H1 (cell line): ENCODE data around the gene SRMS. TPM values are rescaled to one million over a fixed set of nuclear protein-coding genes. Genes with fewer than 3 reads are reported as not detected.

Experiments used
- CTCF ChIA-PET: fragments of 300-600 bp; sonication (Branson Sonifier 250); formaldehyde crosslinking; loops from one replicate; lab custom pipeline; 2021; ENCODE audit not compliant: partially characterized antibody; lab: Charles Lee
- POLR2A ChIA-PET: fragments of 300-600 bp; sonication (Branson Sonifier 250); formaldehyde crosslinking; loops from one replicate; lab custom pipeline; 2021; ENCODE audit warnings: inconsistent platforms; ENCODE audit not compliant: partially characterized antibody; lab: Charles Lee
- DNase-seq, 2 experiments: peaks; one replicate each; pipeline versions ENCODE4 v3.0.0 to v3.0.0-alpha.2; 2010 to 2022; ENCODE audit warnings: low spot score in 2 of 2, low read depth in 1 of 2, mixed read lengths in 1 of 2
- FAIRE-seq: peaks from 2 replicates; lab custom pipeline; 2011; peaks lifted over from hg19 to GRCh38; lab: Jason Lieb, UNC
- H2AFZ ChIP-seq: 2 replicates; pipeline ENCODE4 v1.8.1; 2012; ENCODE audit warnings: low read length, inconsistent platforms
- H2AK5ac ChIP-seq: 2 replicates; pipeline ENCODE4 v1.6.1; 2013; ENCODE audit warnings: low read depth, low read length
- H2BK120ac ChIP-seq: replicated peaks from 2 replicates; pipeline ENCODE3; 2013; ENCODE audit warnings: low read depth, low read length, inconsistent platforms
- H2BK12ac ChIP-seq: 2 replicates; pipeline ENCODE4 v1.6.1; 2013; ENCODE audit warnings: low read depth, low read length
- H2BK15ac ChIP-seq: 2 replicates; pipeline ENCODE4 v1.6.1; 2013; ENCODE audit warnings: low read length
- H2BK20ac ChIP-seq: 2 replicates; pipeline ENCODE4 v1.6.1; 2013; ENCODE audit warnings: low read length
- H2BK5ac ChIP-seq: 2 replicates; pipeline ENCODE4 v1.6.1; 2013; ENCODE audit warnings: low read depth, low read length
- H3K14ac ChIP-seq: 2 replicates; pipeline ENCODE4 v1.6.1; 2013; ENCODE audit warnings: inconsistent platforms; ENCODE audit not compliant: insufficient read length
- H3K18ac ChIP-seq: 2 replicates; pipeline ENCODE4 v1.6.1; 2013; ENCODE audit warnings: low read length; ENCODE audit errors: extremely low read depth
- H3K23ac ChIP-seq: 2 replicates; pipeline ENCODE4 v1.6.1; 2013; ENCODE audit warnings: inconsistent platforms; ENCODE audit not compliant: insufficient read length
- H3K23me2 ChIP-seq: 2 replicates; pipeline ENCODE4 v1.6.1; 2013; ENCODE audit warnings: low read depth, low read length
- H3K27ac ChIP-seq: 2 replicates; pipeline ENCODE4 v1.6.1; 2011; ENCODE audit warnings: low read depth, low read length, inconsistent platforms
- H3K27me3 ChIP-seq, 4 experiments: replicated peaks in 1 of 4; 1 replicate in 1 of 4; 2 replicates in 3 of 4; pipeline versions ENCODE4 v1.6.1 to v1.8.1; 2011 to 2013; ENCODE audit warnings: low read length in 3 of 4, mild to moderate bottlenecking in 3 of 4, inconsistent platforms in 2 of 4, mixed read lengths in 2 of 4, moderate library complexity in 1 of 4; ENCODE audit not compliant: control insufficient read depth in 3 of 4, insufficient read depth in 3 of 4; ENCODE audit errors: extremely low read depth in 1 of 4
- H3K36me3 ChIP-seq, 4 experiments: 2 replicates each; pipeline versions ENCODE4 v1.6.1 to v1.8.1; 2011 to 2013; ENCODE audit warnings: mild to moderate bottlenecking in 4 of 4, low read length in 3 of 4, moderate library complexity in 2 of 4, control low read depth in 1 of 4, inconsistent platforms in 1 of 4; ENCODE audit not compliant: insufficient read depth in 4 of 4, control insufficient read depth in 2 of 4
- H3K4ac ChIP-seq: replicated peaks from 2 replicates; pipeline ENCODE3; 2013; ENCODE audit warnings: low read length, low read depth, mixed read lengths, inconsistent platforms; ENCODE audit not compliant: insufficient read length
- H3K4me1 ChIP-seq, 4 experiments: replicated peaks in 1 of 4; 1 replicate in 1 of 4; 2 replicates in 3 of 4; pipeline versions ENCODE4 v1.6.1 to v1.8.1; 2011 to 2013; ENCODE audit warnings: low read length in 3 of 4, inconsistent platforms in 2 of 4, mixed read lengths in 1 of 4; ENCODE audit not compliant: insufficient read depth in 4 of 4, control insufficient read depth in 3 of 4
- H3K4me2 ChIP-seq, 2 experiments: 2 replicates each; pipeline versions ENCODE4 v1.6.1 to v1.8.1; 2011 to 2013; ENCODE audit warnings: low read depth in 2 of 2, low read length in 2 of 2, control low read depth in 1 of 2, inconsistent platforms in 1 of 2, mild to moderate bottlenecking in 1 of 2; ENCODE audit not compliant: insufficient read depth in 1 of 2
- H3K4me3 ChIP-seq, 4 experiments: fragments of 200-600, 300-600 bp in 1 of 4; sonication (generic), shearing (Covaris generic), sonication (Bioruptor Twin) in 1 of 4; 2 replicates each; pipeline versions ENCODE4 v1.5.1 to v1.8.1; 2011 to 2016; ENCODE audit warnings: low read length in 4 of 4, low read depth in 3 of 4, control low read depth in 2 of 4, inconsistent platforms in 2 of 4, mild to moderate bottlenecking in 2 of 4, mixed read lengths in 1 of 4, moderate library complexity in 1 of 4; ENCODE audit not compliant: insufficient read depth in 2 of 4; ENCODE audit errors: extremely low read depth in 1 of 4
- H3K56ac ChIP-seq: replicated peaks from 2 replicates; pipeline ENCODE3; 2013; ENCODE audit warnings: low read depth, mild to moderate bottlenecking, mixed read lengths, low read length, inconsistent platforms; ENCODE audit not compliant: insufficient read length
- H3K79me1 ChIP-seq: 2 replicates; pipeline ENCODE4 v1.6.1; 2013; ENCODE audit warnings: low read depth, low read length, control low read depth
- H3K79me2 ChIP-seq, 2 experiments: 2 replicates each; pipeline versions ENCODE4 v1.6.1 to v1.8.1; 2012 to 2013; ENCODE audit warnings: low read length in 2 of 2, mild to moderate bottlenecking in 2 of 2, inconsistent platforms in 1 of 2; ENCODE audit not compliant: insufficient read depth in 2 of 2, control insufficient read depth in 1 of 2
- H3K9ac ChIP-seq, 4 experiments: replicated peaks in 1 of 4; 1 replicate in 1 of 4; 2 replicates in 3 of 4; pipeline versions ENCODE4 v1.6.1 to v1.8.1; 2011 to 2013; ENCODE audit warnings: low read depth in 3 of 4, low read length in 3 of 4, control low read depth in 2 of 4, mild to moderate bottlenecking in 2 of 4, moderate library complexity in 2 of 4, inconsistent platforms in 1 of 4; ENCODE audit errors: extremely low read depth in 1 of 4
- H3K9me3 ChIP-seq, 2 experiments: 2 replicates each; pipeline versions ENCODE4 v1.6.1 to v1.8.1; 2012 to 2013; ENCODE audit warnings: mild to moderate bottlenecking in 2 of 2, moderate library complexity in 2 of 2, control low read depth in 1 of 2, inconsistent platforms in 1 of 2, low read depth in 1 of 2, low read length in 1 of 2, mixed read lengths in 1 of 2; ENCODE audit not compliant: insufficient read depth in 2 of 2
- H4K20me1 ChIP-seq, 2 experiments: replicated peaks in 1 of 2; 2 replicates each; pipeline versions ENCODE3 to v1.8.1; 2011 to 2013; ENCODE audit warnings: inconsistent platforms in 2 of 2, low read length in 2 of 2, mild to moderate bottlenecking in 1 of 2; ENCODE audit not compliant: insufficient read depth in 2 of 2, control insufficient read depth in 1 of 2
- H4K5ac ChIP-seq: 2 replicates; pipeline ENCODE4 v1.6.1; 2013; ENCODE audit warnings: low read length, low read depth, mixed read lengths, inconsistent platforms; ENCODE audit not compliant: insufficient read length
- H4K8ac ChIP-seq: 2 replicates; pipeline ENCODE4 v1.8.0; 2013; ENCODE audit warnings: mild to moderate bottlenecking, moderate library complexity, low read length, inconsistent platforms; ENCODE audit not compliant: insufficient read depth; ENCODE audit errors: extremely low read depth
- H4K91ac ChIP-seq: replicated peaks from 2 replicates; pipeline ENCODE3; 2013; ENCODE audit warnings: low read length, mixed read lengths, inconsistent platforms; ENCODE audit not compliant: insufficient read length
- HDAC2 ChIP-seq, 2 experiments: fragments of 300-600 bp in 1 of 2; sonication (generic) in 1 of 2; IDR thresholded peaks; 2 replicates each; pipeline ENCODE4 v1.6.1; 2011 to 2012; ENCODE audit warnings: low read depth in 2 of 2, low read length in 2 of 2, mild to moderate bottlenecking in 2 of 2, moderate library complexity in 2 of 2, borderline replicate concordance in 1 of 2, inconsistent platforms in 1 of 2
- WGBS, 2 experiments: shearing (Covaris generic) in 1 of 2; methylation state at CpG; one replicate each; pipeline versions ENCODE4 v1.1.6 to v1.1.7; 2013 to 2015; ENCODE audit warnings: low lambda C conversion rate in 2 of 2, mixed read lengths in 2 of 2, inconsistent platforms in 1 of 2, low coverage in 1 of 2, missing lambda C conversion rate in 1 of 2; ENCODE audit not compliant: insufficient replicate concordance in 2 of 2, insufficient coverage in 1 of 2, insufficient read length in 1 of 2; ENCODE audit errors: extremely low coverage in 1 of 2, missing lambda C conversion rate in 1 of 2; 5-methylcytosine and 5-hydroxymethylcytosine counted together
- polyA plus RNA-seq, 7 experiments: library from polyadenylated mRNA; depleted of rRNA in 3 of 7; stranded (reverse) in 5 of 7; unstranded in 2 of 7; fragments of >200 nt in 5 of 7; fragments of 200-250 nt in 2 of 7; gene quantifications; 1 replicate in 5 of 7; 2 replicates in 1 of 7; 4 replicates in 1 of 7; pipeline versions ENCODE4 v1.2.1 to v1.2.3, GENCODE V29; 2011 to 2013; ENCODE audit warnings: missing spikeins in 2 of 7, mixed read lengths in 2 of 7
- total RNA-seq: library from RNA; stranded (reverse); fragmentation: NEBNext Ultra II Directional; extraction: Animal tissue kit (Norgen Biotek cat#: 25700); gene quantifications from 2 replicates; pipeline ENCODE4 v1.2.1, GENCODE V29; 2021
- TF ChIP-seq, protein P1 (sequence below): IDR thresholded peaks from 2 replicates; pipeline ENCODE4 v1.6.1; 2012; ENCODE audit warnings: low read length, inconsistent platforms
- TF ChIP-seq, protein P2 (sequence below): IDR thresholded peaks from 2 replicates; pipeline ENCODE4 v1.6.1; 2011; ENCODE audit warnings: low read depth, mild to moderate bottlenecking, low read length; ENCODE audit not compliant: insufficient read depth

The SRMS gene
- total and polyA plus RNA-seq, 2 of the 8 experiments (the other 6 are each of a cell fraction or from before 2014, with no cell fraction given) = 0.39 to 0.76 TPM

DNA sequence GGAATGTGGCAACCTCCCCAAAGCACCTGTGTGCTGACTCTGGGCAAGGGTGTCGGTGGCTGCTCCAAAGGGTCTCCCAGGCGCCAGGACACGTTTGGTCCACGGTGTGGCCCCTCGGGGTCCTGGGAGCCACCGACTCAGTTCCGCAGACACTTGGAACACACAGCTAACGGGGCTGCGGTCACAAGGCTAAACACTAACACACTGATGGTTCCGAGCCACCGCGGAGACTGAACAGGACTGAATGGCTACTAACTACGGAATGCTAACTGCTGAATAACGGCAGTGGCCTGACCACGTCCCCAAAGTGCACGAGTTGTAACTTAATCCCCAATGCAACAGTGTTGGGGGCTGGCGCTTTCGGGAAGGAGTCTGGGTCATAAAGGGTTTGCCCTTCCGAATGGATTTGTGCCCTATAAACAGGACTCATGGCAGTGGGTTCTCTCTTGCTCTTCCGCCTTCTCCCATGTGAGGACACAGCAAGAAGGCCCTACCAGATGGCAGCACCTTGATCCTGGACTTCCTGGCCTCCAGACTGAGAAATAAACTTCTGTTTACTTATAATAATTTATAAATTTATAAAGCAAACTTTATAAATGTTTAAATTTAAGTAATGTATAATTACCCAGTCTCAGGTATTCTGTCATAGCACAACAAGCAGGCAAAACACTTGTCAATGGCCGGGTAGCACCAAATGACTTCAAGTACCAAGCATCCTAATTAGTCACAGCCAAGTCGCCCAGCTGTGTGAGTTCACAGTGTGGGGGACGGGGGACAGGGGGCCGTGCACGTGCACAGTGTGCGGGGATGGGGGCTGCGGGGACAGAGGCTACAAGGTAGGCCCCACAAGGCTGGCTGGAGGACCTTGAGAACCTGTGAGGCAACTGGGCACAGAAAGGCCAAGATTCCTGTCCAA lies 46.4 kb downstream of the SRMS start:
- no peaks in the 10 kb centered on the region for H3K79me2 ChIP-seq
- H3K4ac ChIP-seq = no peak overlapping the region
- no peak overlapping the region for H3K14ac ChIP-seq
- no peak overlapping the region for H2AFZ ChIP-seq
- no peaks in the 10 kb centered on the region; a peak in 2 of 4 replicates for H3K9me3 ChIP-seq
- H3K56ac ChIP-seq = no peak overlapping the region
- ChIA-PET POLR2A (interaction anchor here (2.0 kb wide), 1 partner anchor 21 kb away, joined by 6 read pairs; no protein-coding TSS in a partner anchor), CTCF (no interaction called here)
- no peaks in the 10 kb centered on the region for H3K79me1 ChIP-seq
- WGBS, 2 experiments = 80% methylated on average over 27 of the region's 27 CpGs; no CpG with 5 or more reads in 1 of the 2 experiments
- H4K91ac ChIP-seq = no peak overlapping the region
- H2BK15ac ChIP-seq = peak overlapping the region; percentile 61; the same call in 1 of the 2 replicates
- no peak overlapping the region for H2BK120ac ChIP-seq
- TF ChIP-seq, protein P1, sequence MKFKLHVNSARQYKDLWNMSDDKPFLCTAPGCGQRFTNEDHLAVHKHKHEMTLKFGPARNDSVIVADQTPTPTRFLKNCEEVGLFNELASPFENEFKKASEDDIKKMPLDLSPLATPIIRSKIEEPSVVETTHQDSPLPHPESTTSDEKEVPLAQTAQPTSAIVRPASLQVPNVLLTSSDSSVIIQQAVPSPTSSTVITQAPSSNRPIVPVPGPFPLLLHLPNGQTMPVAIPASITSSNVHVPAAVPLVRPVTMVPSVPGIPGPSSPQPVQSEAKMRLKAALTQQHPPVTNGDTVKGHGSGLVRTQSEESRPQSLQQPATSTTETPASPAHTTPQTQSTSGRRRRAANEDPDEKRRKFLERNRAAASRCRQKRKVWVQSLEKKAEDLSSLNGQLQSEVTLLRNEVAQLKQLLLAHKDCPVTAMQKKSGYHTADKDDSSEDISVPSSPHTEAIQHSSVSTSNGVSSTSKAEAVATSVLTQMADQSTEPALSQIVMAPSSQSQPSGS = no peak
- TF ChIP-seq, protein P2, sequence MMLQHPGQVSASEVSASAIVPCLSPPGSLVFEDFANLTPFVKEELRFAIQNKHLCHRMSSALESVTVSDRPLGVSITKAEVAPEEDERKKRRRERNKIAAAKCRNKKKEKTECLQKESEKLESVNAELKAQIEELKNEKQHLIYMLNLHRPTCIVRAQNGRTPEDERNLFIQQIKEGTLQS = no peak
- 0 out of 4 replicates have a peak, but pooled peaks of 1 of the 2 experiments have one; percentile 41 for TF ChIP-seq HDAC2 (IDR thresholded peaks at IDR 0.05; ENCODE audit: borderline replicate concordance in 1 of 2, low read depth in 2 of 2, low read length in 2 of 2)
- 0 out of 2 replicates have a peak overlapping the region, but pooled peaks have one; percentile 3 for H2BK20ac ChIP-seq
- H3K18ac ChIP-seq = no peak overlapping the region
- no peak overlapping the region for H3K9ac ChIP-seq
- no peak for FAIRE-seq
- H3K36me3 ChIP-seq = no peaks in the 10 kb centered on the region
- no peak overlapping the region for H4K5ac ChIP-seq
- H2AK5ac ChIP-seq = no peak overlapping the region
- peaks cover 11 to 41% (median 35%) of the 10 kb centered on the region in 4 experiments for H3K27me3 ChIP-seq
- H4K20me1 ChIP-seq = peaks cover 0 to 1% of the 10 kb centered on the region in 2 experiments
- no peak overlapping the region; the same call in 1 of the 2 replicates for H4K8ac ChIP-seq
- no peak overlapping the region; the same call in 1 of the 2 replicates for H2BK12ac ChIP-seq
- H3K4me1 ChIP-seq = peaks cover 0 to 29% (median 19%) of the 10 kb centered on the region in 4 experiments; a peak in 6 of 7 replicates
- H3K4me2 ChIP-seq = 0 out of 4 replicates have a peak overlapping the region, but pooled peaks of 1 of the 2 experiments have one; percentile 38
- no peak overlapping the region for H3K23ac ChIP-seq
- DNase-seq = peak in 1 of 2 experiments; percentile 47
- H3K23me2 ChIP-seq = peaks cover 3% of the 10 kb centered on the region; the same call in 1 of the 2 replicates
- H2BK5ac ChIP-seq = no peak overlapping the region
- no peak overlapping the region for H3K27ac ChIP-seq
- H3K4me3 ChIP-seq = no peak overlapping the region
